WTC11 (cell line): ENCODE results near the gene ADAMTS9. TPM values are rescaled to one million over a fixed set of nuclear protein-coding genes. Genes with fewer than 3 reads are reported as not detected.

Experiments used
- ATAC-seq: fragments of 200-7000 bp; cut with Tn5 transposase; 2 replicates; pipeline ENCODE4 v1.10.0; 2021; ENCODE audit warnings: mild to moderate bottlenecking, moderate library complexity
- CTCF ChIA-PET: fragments of 300-600 bp; sonication (Branson Sonifier 250); formaldehyde crosslinking; loops from one replicate; lab custom pipeline; 2021; ENCODE audit warnings: antibody characterized with exemption; lab: Charles Lee
- POLR2A ChIA-PET: fragments of 350-600 bp; sonication (Branson Sonifier 250); formaldehyde crosslinking; loops from one replicate; lab custom pipeline; 2021; ENCODE audit warnings: antibody characterized with exemption; lab: Charles Lee
- DNase-seq: peaks from one replicate; pipeline ENCODE4 v3.0.0; 2021; ENCODE audit warnings: low spot score
- H3K27ac Mint-ChIP-seq: 2 replicates; pipeline ENCODE4 v1.8.0; 2021; ENCODE audit warnings: mixed read lengths
- H3K27me3 Mint-ChIP-seq: 2 replicates; pipeline ENCODE4 v1.8.0; 2021; ENCODE audit warnings: low read depth, mild to moderate bottlenecking, moderate library complexity, mixed read lengths
- H3K36me3 Mint-ChIP-seq: 2 replicates; pipeline ENCODE4 v1.8.0; 2021; ENCODE audit warnings: mixed read lengths
- H3K4me1 Mint-ChIP-seq: 2 replicates; pipeline ENCODE4 v1.8.0; 2022; ENCODE audit warnings: mixed read lengths
- H3K4me3 Mint-ChIP-seq: 2 replicates; pipeline ENCODE4 v1.8.0; 2021; ENCODE audit warnings: mild to moderate bottlenecking, moderate library complexity, mixed read lengths
- H3K9me3 Mint-ChIP-seq: 2 replicates; pipeline ENCODE4 v1.8.0; 2021; ENCODE audit warnings: mixed read lengths
- ATF1 ChIP-seq: sonication (generic); formaldehyde crosslinking; IDR thresholded peaks from 2 replicates; pipeline ENCODE4 v1.8.1; 2023; ENCODE audit warnings: mild to moderate bottlenecking, moderate library complexity, missing genetic modification reagents
- GABPB1 ChIP-seq: sonication (generic); formaldehyde crosslinking; IDR thresholded peaks from 2 replicates; pipeline ENCODE4 v1.8.1; 2023; ENCODE audit warnings: mild to moderate bottlenecking, missing genetic modification reagents
- JAZF1 ChIP-seq: fragments of 250-450 bp; sonication (Bioruptor Pico); IDR thresholded peaks from 2 replicates; pipeline ENCODE4 v1.9.0; 2021; ENCODE audit warnings: moderate library complexity, mild to moderate bottlenecking, inconsistent platforms
- KAT7 ChIP-seq: sonication (generic); formaldehyde crosslinking; IDR thresholded peaks from 2 replicates; pipeline ENCODE4 v1.8.1; 2023; ENCODE audit warnings: missing genetic modification reagents, mild to moderate bottlenecking, borderline replicate concordance
- NFATC4 ChIP-seq: fragments of 250-450 bp; sonication (Bioruptor Pico); IDR thresholded peaks from 2 replicates; pipeline ENCODE4 v1.9.0; 2021; ENCODE audit warnings: mild to moderate bottlenecking
- NR3C1 ChIP-seq: sonication (generic); formaldehyde crosslinking; conservative IDR thresholded peaks from 2 replicates; pipeline ENCODE4 v1.8.1; 2023; ENCODE audit warnings: low read depth, mild to moderate bottlenecking, missing genetic modification reagents
- RELA ChIP-seq: sonication (generic); formaldehyde crosslinking; IDR thresholded peaks from 2 replicates; pipeline ENCODE4 v1.8.1; 2022; ENCODE audit warnings: missing genetic modification reagents, mild to moderate bottlenecking, borderline replicate concordance
- SMAD4 ChIP-seq: sonication (generic); formaldehyde crosslinking; IDR thresholded peaks from 2 replicates; pipeline ENCODE4 v1.8.0; 2022; ENCODE audit warnings: mild to moderate bottlenecking, missing genetic modification reagents
- total RNA-seq: library from RNA; stranded (reverse); gene quantifications from 3 replicates; pipeline ENCODE4 v1.2.3, GENCODE V29; 2021
- TF ChIP-seq, protein P1 (sequence below): sonication (generic); formaldehyde crosslinking; IDR thresholded peaks from 2 replicates; pipeline ENCODE4 v1.8.0; 2022; ENCODE audit warnings: mild to moderate bottlenecking, missing genetic modification reagents
- TF ChIP-seq, protein P2 (sequence below): sonication (generic); formaldehyde crosslinking; IDR thresholded peaks from 2 replicates; pipeline ENCODE4 v1.8.1; 2023; ENCODE audit warnings: mild to moderate bottlenecking, missing genetic modification reagents
- TF ChIP-seq, protein P3 (sequence below): sonication (generic); formaldehyde crosslinking; IDR thresholded peaks from 2 replicates; pipeline ENCODE4 v1.8.0; 2023; ENCODE audit warnings: mild to moderate bottlenecking, missing genetic modification reagents
- TF ChIP-seq, protein P4 (sequence below): fragments of 250-450 bp; sonication (Bioruptor Pico); conservative IDR thresholded peaks from 2 replicates; pipeline ENCODE4 v1.9.0; 2021; ENCODE audit warnings: mild to moderate bottlenecking
- TF ChIP-seq, protein P5 (sequence below): fragments of 250-450 bp; sonication (Bioruptor Pico); IDR thresholded peaks from 2 replicates; pipeline ENCODE4 v1.9.0; 2021; ENCODE audit warnings: mild to moderate bottlenecking

ADAMTS9 gene
- total RNA-seq, 1 experiment from 2014 or later = 3.1 TPM

DNA sequence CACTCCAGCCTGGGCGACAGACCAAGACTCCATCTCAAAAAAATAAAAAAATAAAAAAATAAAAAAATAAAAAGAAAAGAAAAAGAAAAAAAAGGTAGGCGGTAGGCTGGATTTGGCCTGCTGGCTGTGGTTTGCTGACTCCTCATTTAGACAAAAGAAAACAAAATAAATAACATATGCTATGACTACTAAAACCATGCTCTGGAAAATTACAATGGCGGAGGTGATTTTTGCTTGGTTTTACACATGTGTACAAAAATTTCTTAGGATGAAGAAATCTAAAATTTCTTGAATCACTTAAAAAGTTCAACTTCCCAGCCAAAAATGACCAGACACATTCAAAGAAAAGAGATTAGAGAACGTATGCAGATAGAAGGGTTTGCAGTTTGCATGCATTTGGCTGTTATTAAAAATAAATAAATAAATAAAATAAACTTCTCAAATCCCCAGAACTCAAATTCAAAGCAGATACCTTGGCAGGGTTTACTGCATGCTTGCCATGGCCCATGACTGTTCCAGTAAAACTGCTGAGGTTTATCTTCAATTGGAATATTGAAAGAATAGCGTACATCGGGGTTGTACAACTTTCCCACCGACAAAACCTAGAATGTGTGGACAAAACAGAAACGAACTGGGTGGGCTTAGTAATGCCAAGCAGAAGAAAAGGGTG, 65.9 kb downstream of the ADAMTS9 start:
- TF ChIP-seq, protein P1, sequence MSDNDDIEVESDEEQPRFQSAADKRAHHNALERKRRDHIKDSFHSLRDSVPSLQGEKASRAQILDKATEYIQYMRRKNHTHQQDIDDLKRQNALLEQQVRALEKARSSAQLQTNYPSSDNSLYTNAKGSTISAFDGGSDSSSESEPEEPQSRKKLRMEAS (CRISPR knock-in tag) = no peak
- TF ChIP-seq, protein P2, sequence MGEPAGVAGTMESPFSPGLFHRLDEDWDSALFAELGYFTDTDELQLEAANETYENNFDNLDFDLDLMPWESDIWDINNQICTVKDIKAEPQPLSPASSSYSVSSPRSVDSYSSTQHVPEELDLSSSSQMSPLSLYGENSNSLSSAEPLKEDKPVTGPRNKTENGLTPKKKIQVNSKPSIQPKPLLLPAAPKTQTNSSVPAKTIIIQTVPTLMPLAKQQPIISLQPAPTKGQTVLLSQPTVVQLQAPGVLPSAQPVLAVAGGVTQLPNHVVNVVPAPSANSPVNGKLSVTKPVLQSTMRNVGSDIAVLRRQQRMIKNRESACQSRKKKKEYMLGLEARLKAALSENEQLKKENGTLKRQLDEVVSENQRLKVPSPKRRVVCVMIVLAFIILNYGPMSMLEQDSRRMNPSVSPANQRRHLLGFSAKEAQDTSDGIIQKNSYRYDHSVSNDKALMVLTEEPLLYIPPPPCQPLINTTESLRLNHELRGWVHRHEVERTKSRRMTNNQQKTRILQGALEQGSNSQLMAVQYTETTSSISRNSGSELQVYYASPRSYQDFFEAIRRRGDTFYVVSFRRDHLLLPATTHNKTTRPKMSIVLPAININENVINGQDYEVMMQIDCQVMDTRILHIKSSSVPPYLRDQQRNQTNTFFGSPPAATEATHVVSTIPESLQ = no peak
- Mint-ChIP-seq H3K4me3 (no peak overlapping the region), H3K27me3 (no peaks in the 10 kb centered on the region; the same call in 1 of the 2 replicates), H3K9me3 (peaks cover 11% of the 10 kb centered on the region), H3K27ac (no peak overlapping the region), H3K36me3 (peaks cover 6% of the 10 kb centered on the region; the same call in 1 of the 2 replicates), H3K4me1 (peaks cover 2% of the 10 kb centered on the region)
- POLR2A ChIA-PET = no interaction called here
- CTCF ChIA-PET = no interaction called here
- no peak for DNase-seq
- no peak for ATAC-seq

DNA sequence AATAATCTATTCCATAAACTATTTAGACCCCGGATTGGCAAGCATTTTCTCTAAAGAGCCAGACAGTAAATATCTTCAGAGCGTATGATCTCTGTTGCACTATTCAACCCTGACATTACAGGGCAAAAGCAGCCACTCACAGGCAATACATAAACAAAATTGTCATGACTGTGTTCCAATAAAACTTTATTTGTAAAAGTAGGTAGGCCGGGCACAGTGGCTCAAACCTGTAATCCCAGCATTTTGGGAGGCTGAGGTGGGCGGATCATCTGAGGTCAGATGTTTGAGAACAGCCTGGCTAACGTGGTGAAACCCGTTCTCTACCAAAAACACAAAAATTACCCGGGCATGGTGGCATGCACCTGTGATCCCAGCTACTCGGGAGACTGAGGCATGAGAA, 66.5 kb downstream of the ADAMTS9 start:
- no peaks in the 10 kb centered on the region; the same call in 1 of the 2 replicates for H3K27me3 Mint-ChIP-seq
- H3K36me3 Mint-ChIP-seq = peaks cover 6% of the 10 kb centered on the region; the same call in 1 of the 2 replicates
- ChIA-PET CTCF (no interaction called here), POLR2A (no interaction called here)
- ATAC-seq (no peak), DNase-seq (no peak)
- TF ChIP-seq KAT7 (CRISPR knock-in tag) (no peak), NFATC4 (CRISPR knock-in tag) (no peak), JAZF1 (no peak), NR3C1 (CRISPR knock-in tag) (no peak), GABPB1 (CRISPR knock-in tag) (no peak), SMAD4 (CRISPR knock-in tag) (no peak), RELA (CRISPR knock-in tag) (no peak), ATF1 (CRISPR knock-in tag) (no peak)
- TF ChIP-seq, protein P3, sequence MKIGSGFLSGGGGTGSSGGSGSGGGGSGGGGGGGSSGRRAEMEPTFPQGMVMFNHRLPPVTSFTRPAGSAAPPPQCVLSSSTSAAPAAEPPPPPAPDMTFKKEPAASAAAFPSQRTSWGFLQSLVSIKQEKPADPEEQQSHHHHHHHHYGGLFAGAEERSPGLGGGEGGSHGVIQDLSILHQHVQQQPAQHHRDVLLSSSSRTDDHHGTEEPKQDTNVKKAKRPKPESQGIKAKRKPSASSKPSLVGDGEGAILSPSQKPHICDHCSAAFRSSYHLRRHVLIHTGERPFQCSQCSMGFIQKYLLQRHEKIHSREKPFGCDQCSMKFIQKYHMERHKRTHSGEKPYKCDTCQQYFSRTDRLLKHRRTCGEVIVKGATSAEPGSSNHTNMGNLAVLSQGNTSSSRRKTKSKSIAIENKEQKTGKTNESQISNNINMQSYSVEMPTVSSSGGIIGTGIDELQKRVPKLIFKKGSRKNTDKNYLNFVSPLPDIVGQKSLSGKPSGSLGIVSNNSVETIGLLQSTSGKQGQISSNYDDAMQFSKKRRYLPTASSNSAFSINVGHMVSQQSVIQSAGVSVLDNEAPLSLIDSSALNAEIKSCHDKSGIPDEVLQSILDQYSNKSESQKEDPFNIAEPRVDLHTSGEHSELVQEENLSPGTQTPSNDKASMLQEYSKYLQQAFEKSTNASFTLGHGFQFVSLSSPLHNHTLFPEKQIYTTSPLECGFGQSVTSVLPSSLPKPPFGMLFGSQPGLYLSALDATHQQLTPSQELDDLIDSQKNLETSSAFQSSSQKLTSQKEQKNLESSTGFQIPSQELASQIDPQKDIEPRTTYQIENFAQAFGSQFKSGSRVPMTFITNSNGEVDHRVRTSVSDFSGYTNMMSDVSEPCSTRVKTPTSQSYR (CRISPR knock-in tag) = no peak
- TF ChIP-seq, protein P4, sequence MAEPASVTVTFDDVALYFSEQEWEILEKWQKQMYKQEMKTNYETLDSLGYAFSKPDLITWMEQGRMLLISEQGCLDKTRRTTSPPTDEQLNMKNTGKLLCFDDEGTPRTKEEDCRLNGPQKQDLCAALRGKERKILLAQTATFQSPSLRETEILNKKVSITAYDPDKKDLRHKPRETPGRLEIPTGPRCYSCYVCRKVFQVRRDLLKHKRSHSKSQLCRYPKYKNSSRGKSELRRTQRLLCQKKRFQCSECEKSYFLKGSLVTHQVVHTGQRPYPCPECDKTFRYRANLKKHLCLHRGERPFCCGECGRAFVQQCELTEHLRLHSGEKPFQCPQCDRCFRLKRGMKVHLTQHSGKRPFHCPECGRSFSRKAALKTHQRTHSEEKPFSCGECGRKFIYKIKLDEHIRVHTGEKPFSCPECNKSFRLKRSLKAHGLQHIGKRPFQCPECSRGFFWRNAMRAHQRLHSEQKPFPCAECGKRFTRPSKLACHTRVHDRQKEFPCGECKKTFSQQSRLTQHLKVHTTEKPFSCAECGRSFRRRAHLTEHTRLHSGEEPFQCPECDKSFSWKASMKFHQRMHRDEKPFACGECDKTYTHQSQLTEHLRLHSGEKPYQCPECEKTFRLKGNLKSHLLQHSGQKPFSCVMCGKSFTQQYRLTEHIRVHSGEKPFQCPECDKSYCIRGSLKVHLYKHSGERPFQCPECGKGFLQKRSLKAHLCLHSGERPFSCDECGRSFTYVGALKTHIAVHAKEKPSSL = no peak
- TF ChIP-seq, protein P5, sequence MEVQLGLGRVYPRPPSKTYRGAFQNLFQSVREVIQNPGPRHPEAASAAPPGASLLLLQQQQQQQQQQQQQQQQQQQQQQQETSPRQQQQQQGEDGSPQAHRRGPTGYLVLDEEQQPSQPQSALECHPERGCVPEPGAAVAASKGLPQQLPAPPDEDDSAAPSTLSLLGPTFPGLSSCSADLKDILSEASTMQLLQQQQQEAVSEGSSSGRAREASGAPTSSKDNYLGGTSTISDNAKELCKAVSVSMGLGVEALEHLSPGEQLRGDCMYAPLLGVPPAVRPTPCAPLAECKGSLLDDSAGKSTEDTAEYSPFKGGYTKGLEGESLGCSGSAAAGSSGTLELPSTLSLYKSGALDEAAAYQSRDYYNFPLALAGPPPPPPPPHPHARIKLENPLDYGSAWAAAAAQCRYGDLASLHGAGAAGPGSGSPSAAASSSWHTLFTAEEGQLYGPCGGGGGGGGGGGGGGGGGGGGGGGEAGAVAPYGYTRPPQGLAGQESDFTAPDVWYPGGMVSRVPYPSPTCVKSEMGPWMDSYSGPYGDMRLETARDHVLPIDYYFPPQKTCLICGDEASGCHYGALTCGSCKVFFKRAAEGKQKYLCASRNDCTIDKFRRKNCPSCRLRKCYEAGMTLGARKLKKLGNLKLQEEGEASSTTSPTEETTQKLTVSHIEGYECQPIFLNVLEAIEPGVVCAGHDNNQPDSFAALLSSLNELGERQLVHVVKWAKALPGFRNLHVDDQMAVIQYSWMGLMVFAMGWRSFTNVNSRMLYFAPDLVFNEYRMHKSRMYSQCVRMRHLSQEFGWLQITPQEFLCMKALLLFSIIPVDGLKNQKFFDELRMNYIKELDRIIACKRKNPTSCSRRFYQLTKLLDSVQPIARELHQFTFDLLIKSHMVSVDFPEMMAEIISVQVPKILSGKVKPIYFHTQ (CRISPR knock-in tag) = no peak
- no peak overlapping the region for H3K27ac Mint-ChIP-seq
- H3K4me3 Mint-ChIP-seq = no peak overlapping the region
- H3K9me3 Mint-ChIP-seq = peaks cover 11% of the 10 kb centered on the region
- no peaks in the 10 kb centered on the region for H3K4me1 Mint-ChIP-seq
